Breast epithelium (tissue), 4 donors: ENCODE measurements around the gene CKS1B. TPM values are rescaled to one million over a fixed set of nuclear protein-coding genes. Genes with fewer than 3 reads are reported as not detected.
A peak's percentile ranks its signal among the peaks of the same experiment; 100 is the strongest.

Experiments
- DNase-seq, 2 donors: peaks; one replicate each; pipeline ENCODE4 v3.0.0-alpha.2; 2019; ENCODE audit warnings: low spot score in 2 of 2
- H3K27ac ChIP-seq, 2 donors: fragments of 200-600 bp; sonication (generic) in 1 of 2; one replicate each; pipeline ENCODE4 v1.5.1; 2016 to 2019; ENCODE audit warnings: mild to moderate bottlenecking in 1 of 2
- H3K27me3 ChIP-seq, 2 donors: fragments of 200-600 bp; sonication (generic) in 1 of 2; one replicate each; pipeline versions ENCODE4 v1.5.1 to v1.6.0; 2017 to 2019; ENCODE audit warnings: control low read depth in 1 of 2, mild to moderate bottlenecking in 1 of 2
- H3K36me3 ChIP-seq: fragments of 200-600 bp; one replicate; pipeline ENCODE4 v1.5.1; 2019
- H3K4me1 ChIP-seq, 2 donors: fragments of 200-600 bp; sonication (generic); one replicate each; pipeline ENCODE4 v1.5.1; 2016 to 2019; ENCODE audit warnings: control low read depth in 1 of 2
- H3K4me3 ChIP-seq, 3 donors: fragments of 200-600 bp; sonication (generic); 1 replicate in 2 of 3; 2 replicates in 1 of 3; pipeline ENCODE4 v1.5.1; 2016 to 2019; ENCODE audit warnings: mild to moderate bottlenecking in 3 of 3, moderate library complexity in 2 of 3
- H3K9me3 ChIP-seq, 2 donors: fragments of 200-600 bp; sonication (generic) in 1 of 2; one replicate each; pipeline ENCODE4 v1.5.1; 2016 to 2019; ENCODE audit warnings: control low read depth in 1 of 2
- CTCF ChIP-seq, 3 donors: fragments of 450-650 bp; IDR thresholded peaks; one replicate each; pipeline ENCODE4 v1.5.1; 2016 to 2017; ENCODE audit warnings: antibody characterized with exemption in 3 of 3, mild to moderate bottlenecking in 3 of 3, moderate library complexity in 3 of 3
- POLR2A ChIP-seq: fragments of 450-650 bp; IDR thresholded peaks from one replicate; pipeline ENCODE4 v1.6.1; 2016; ENCODE audit warnings: antibody characterized with exemption, mild to moderate bottlenecking, moderate library complexity
- POLR2AphosphoS5 ChIP-seq, 3 donors: sonication (generic); formaldehyde crosslinking; IDR thresholded peaks; one replicate each; pipeline ENCODE4 v1.6.1; 2017; ENCODE audit warnings: antibody characterized with exemption in 3 of 3
- intact Hi-C: fragments of 100-400 bp; cut with DNase I; formaldehyde crosslinking; loops from one replicate; pipeline ENCODE4 v1.15.1; 2023; ENCODE audit warnings: low total_unique reads
- total RNA-seq, 3 donors: library from RNA; depleted of rRNA; stranded (reverse); fragments of >200 nt; gene quantifications; one replicate each; pipeline ENCODE4 v1.1.0, GENCODE V29; 2016

Gene CKS1B
- total RNA-seq, 3 donors from 2014 or later: 44.6 to 104 (median 47.3) TPM

GRCh38 chr1:155000726-155001424, 26.4 kb downstream of the CKS1B start:
- peak overlapping the region; percentile 98 to 99 for H3K27ac ChIP-seq
- peaks cover 16 to 27% of the 10 kb centered on the region in 2 donors for H3K4me1 ChIP-seq
- peak overlapping the region; percentile 89 to 95 (median 89) for H3K4me3 ChIP-seq
- H3K36me3 ChIP-seq: no peaks in the 10 kb centered on the region
- TF ChIP-seq POLR2AphosphoS5 (IDR thresholded peaks at IDR 0.05): peak; percentile 70 to 91 (median 89)
- peak; percentile 82 for TF ChIP-seq POLR2A
- TF ChIP-seq CTCF (IDR thresholded peaks at IDR 0.05): peak in 1 of 3 donors; percentile 18
- H3K27me3 ChIP-seq: no peaks in the 10 kb centered on the region
- peak; percentile 98 to 99 for DNase-seq
- intact Hi-C loops: no loop called here
- H3K9me3 ChIP-seq: no peaks in the 10 kb centered on the region

GRCh38 chr1:155001425-155001674, 26.9 kb downstream of the CKS1B start:
- H3K4me1 ChIP-seq: peaks cover 16 to 30% of the 10 kb centered on the region in 2 donors
- intact Hi-C loops: no loop called here
- no peak for TF ChIP-seq CTCF (IDR thresholded peaks at IDR 0.05)
- TF ChIP-seq POLR2AphosphoS5 (IDR thresholded peaks at IDR 0.05): no peak
- no peak for TF ChIP-seq POLR2A
- peak overlapping the region; percentile 98 to 99 for H3K27ac ChIP-seq
- peak overlapping the region; percentile 89 to 95 (median 89) for H3K4me3 ChIP-seq
- no peaks in the 10 kb centered on the region for H3K9me3 ChIP-seq
- DNase-seq: no peak
- no peaks in the 10 kb centered on the region for H3K36me3 ChIP-seq
- H3K27me3 ChIP-seq: no peaks in the 10 kb centered on the region

- Histone ChIP-seq H3K27me3 (no peaks in the 10 kb centered on the region), H3K9me3 (no peaks in the 10 kb centered on the region), H3K27ac (peak overlapping the region; percentile 98 to 99), H3K4me3 (peak overlapping the region; percentile 89 to 95 (median 89)), H3K4me1 (peaks cover 16 to 36% of the 10 kb centered on the region in 2 donors), H3K36me3 (no peaks in the 10 kb centered on the region)
- peak; percentile 100 for DNase-seq
- intact Hi-C loops: no loop called here
- TF ChIP-seq POLR2AphosphoS5 (IDR thresholded peaks at IDR 0.05) (peak in 2 of 3 donors; percentile 61 to 78), POLR2A (peak; percentile 83), CTCF (IDR thresholded peaks at IDR 0.05) (peak in 2 of 3 donors; percentile 9 to 30)
These were observed 27.4 kb downstream of the CKS1B start for GRCh38 chr1:155001675-155002463.

- H3K27ac ChIP-seq: peak within 1 kb of the TSS; percentile 98 to 99
- H3K4me3 ChIP-seq: peak within 1 kb of the TSS; percentile 89 to 95 (median 89)
- H3K9me3 ChIP-seq: no peaks in the 10 kb centered on the region
- TF ChIP-seq POLR2A (no peak), CTCF (IDR thresholded peaks at IDR 0.05) (peak in 2 of 3 donors; percentile 8 to 14)
- peaks cover 20 to 43% of the 10 kb centered on the region in 2 donors for H3K4me1 ChIP-seq
- H3K27me3 ChIP-seq: no peaks in the 10 kb centered on the region
- intact Hi-C loops: no loop called here
- DNase-seq: no peak
- no peaks in the 10 kb centered on the region for H3K36me3 ChIP-seq
These were observed 28.2 kb downstream of the CKS1B start, which contains the start of gene ZBTB7B for GRCh38 chr1:155002464-155003226. ZBTB7B (plus strand) TSS chr1:155002802; CDS start chr1:155014661, 11,859 bp downstream.
